T-cell (primary cell): Measurements from ENCODE around the gene CYB5R2. TPM values are rescaled to one million over a fixed set of nuclear protein-coding genes. Genes with fewer than 3 reads are reported as not detected.

Experiments
- ATAC-seq, 4 experiments: fragments of 200-7000 bp in 3 of 4; fragments of 150-1000 bp in 1 of 4; cut with Tn5 transposase; replicated peaks in 1 of 4; 1 replicate in 3 of 4; 2 replicates in 1 of 4; pipeline ENCODE4 v1.10.0; 2021; ENCODE audit warnings: moderate library complexity in 3 of 4, mild to moderate bottlenecking in 2 of 4, moderate number of reproducible peaks in 1 of 4
- CTCF ChIA-PET, 2 donors: fragments of 300-600 bp; sonication (Branson Sonifier 250); formaldehyde crosslinking; loops; one replicate each; lab custom pipeline; 2022; ENCODE audit warnings: antibody characterized with exemption in 2 of 2; lab: Charles Lee
- POLR2A ChIA-PET, 2 donors: fragments of 300-600 bp; sonication (Branson Sonifier 250); formaldehyde crosslinking; loops; one replicate each; lab custom pipeline; 2022; ENCODE audit warnings: antibody characterized with exemption in 2 of 2; lab: Charles Lee
- DNase-seq, 35 experiments: peaks; one replicate each; pipeline versions ENCODE4 v3.0.0 to v3.0.0-alpha.2; 2013 to 2023
- H3K27ac ChIP-seq: one replicate; pipeline ENCODE4 v1.5.1; 2013; ENCODE audit warnings: low read length
- H3K27me3 ChIP-seq, 2 experiments: replicated peaks in 1 of 2; 1 replicate in 1 of 2; 2 replicates in 1 of 2; pipeline versions ENCODE4 v1.6.1 to v1.7.0; 2013; ENCODE audit warnings: low read length in 1 of 2, mixed read lengths in 1 of 2; ENCODE audit not compliant: control insufficient read depth in 2 of 2, insufficient read depth in 2 of 2; ENCODE audit errors: extremely low read depth in 1 of 2
- H3K36me3 ChIP-seq, 2 donors: 1 replicate in 1 of 2; 2 replicates in 1 of 2; pipeline versions ENCODE4 v1.6.1 to v1.7.0; 2013; ENCODE audit warnings: low read length in 1 of 2; ENCODE audit not compliant: control insufficient read depth in 2 of 2, insufficient read depth in 1 of 2; ENCODE audit errors: extremely low read depth in 1 of 2
- H3K4me1 ChIP-seq, 2 experiments: 1 replicate in 1 of 2; 2 replicates in 1 of 2; pipeline versions ENCODE4 v1.6.1 to v1.7.0; 2013; ENCODE audit warnings: low read length in 2 of 2, mixed read lengths in 1 of 2; ENCODE audit not compliant: insufficient read depth in 2 of 2, control insufficient read depth in 1 of 2; ENCODE audit errors: extremely low read depth in 1 of 2
- H3K4me3 ChIP-seq, 2 donors: 1 replicate in 1 of 2; 2 replicates in 1 of 2; pipeline versions ENCODE4 v1.5.1 to v1.7.0; 2013; ENCODE audit warnings: mild to moderate bottlenecking in 2 of 2, low read length in 1 of 2, moderate library complexity in 1 of 2; ENCODE audit not compliant: control insufficient read depth in 1 of 2; ENCODE audit errors: extremely low read depth in 1 of 2
- H3K9me3 ChIP-seq: 2 replicates; pipeline ENCODE4 v1.7.0; 2013
- H3K27ac Mint-ChIP-seq, 2 donors: one replicate each; pipeline ENCODE4 v1.8.0; 2020 to 2021; ENCODE audit warnings: mild to moderate bottlenecking in 2 of 2, mixed read lengths in 2 of 2
- H3K27me3 Mint-ChIP-seq, 2 donors: one replicate each; pipeline ENCODE4 v1.8.0; 2021 to 2022; ENCODE audit warnings: mixed read lengths in 2 of 2
- H3K36me3 Mint-ChIP-seq: one replicate; pipeline ENCODE4 v1.8.0; 2021; ENCODE audit warnings: mixed read lengths
- H3K4me1 Mint-ChIP-seq, 3 donors: one replicate each; pipeline ENCODE4 v1.8.0; 2020 to 2022; ENCODE audit warnings: mixed read lengths in 3 of 3, mild to moderate bottlenecking in 1 of 3
- H3K4me3 Mint-ChIP-seq, 3 donors: one replicate each; pipeline ENCODE4 v1.8.0; 2020 to 2022; ENCODE audit warnings: mild to moderate bottlenecking in 3 of 3, mixed read lengths in 3 of 3, moderate library complexity in 3 of 3
- H3K9me3 Mint-ChIP-seq, 3 donors: one replicate each; pipeline ENCODE4 v1.8.0; 2020 to 2022; ENCODE audit warnings: mixed read lengths in 3 of 3
- WGBS: methylation state at CpG from one replicate; pipeline ENCODE4 v1.1.5; 2013; ENCODE audit warnings: missing lambda C conversion rate; ENCODE audit not compliant: insufficient coverage; 5-methylcytosine and 5-hydroxymethylcytosine counted together
- total RNA-seq, 35 experiments: library from RNA in 6 of 35; stranded (reverse) in 6 of 35; fragments of 120-200 nt in 1 of 35; gene quantifications; one replicate each; pipeline versions ENCODE4 v1.2.1 to v1.2.4 and lab custom pipeline; 2013 to 2026

CYB5R2 gene
- total RNA-seq, 5 donors from 2014 or later (not counting 1 experiment from before 2014, with no cell fraction given): 0.57 to 0.61 (median 0.59) TPM; not detected in 2

- H3K4me1 ChIP-seq: peaks cover 0 to 19% of the 10 kb centered on the region in 2 experiments
- no peaks in the 10 kb centered on the region for H3K36me3 Mint-ChIP-seq
- no peaks in the 10 kb centered on the region for H3K9me3 ChIP-seq
- peaks cover 9 to 15% (median 11%) of the 10 kb centered on the region in 3 donors for H3K4me1 Mint-ChIP-seq
- ATAC-seq: no peak
- peaks cover 11 to 32% of the 10 kb centered on the region in 2 experiments for H3K27me3 ChIP-seq
- no peak overlapping the region for H3K27ac ChIP-seq
- ChIA-PET CTCF (interaction anchor here in 1 of 2 donors (0.6 to 1.6 kb wide), 2 partner anchors 10 to 1622 kb away, joined by 3 read pairs; no protein-coding TSS in a partner anchor), POLR2A (no interaction called here)
- no peaks in the 10 kb centered on the region for H3K36me3 ChIP-seq
- H3K27me3 Mint-ChIP-seq: peaks cover 43 to 54% of the 10 kb centered on the region in 2 donors
- H3K4me3 Mint-ChIP-seq: peak overlapping the region; percentile 34 to 79 (median 51)
- 89% methylated on average over 4 of the region's 16 CpGs for WGBS
- H3K9me3 Mint-ChIP-seq: no peaks in the 10 kb centered on the region
- no peak overlapping the region for H3K27ac Mint-ChIP-seq
- DNase-seq: no peak
- H3K4me3 ChIP-seq: no peak overlapping the region
Observed at GRCh38 chr11:7672276-7672959, 882 bp downstream of the CYB5R2 start.

- Mint-ChIP-seq H3K27me3 (peaks cover 39 to 49% of the 10 kb centered on the region in 2 donors), H3K4me1 (peaks cover 9 to 15% (median 11%) of the 10 kb centered on the region in 3 donors), H3K27ac (no peak overlapping the region), H3K4me3 (no peak overlapping the region), H3K9me3 (no peaks in the 10 kb centered on the region), H3K36me3 (no peaks in the 10 kb centered on the region)
- WGBS: 78% methylated on average over 9 of the region's 10 CpGs
- ChIA-PET CTCF (interaction anchor here in 1 of 2 donors (1.6 kb wide), 1 partner anchor 11 kb away, joined by 3 read pairs; no protein-coding TSS in a partner anchor), POLR2A (no interaction called here)
- DNase-seq (no peak), ATAC-seq (no peak)
- Histone ChIP-seq H3K9me3 (no peaks in the 10 kb centered on the region), H3K27me3 (peaks cover 11 to 33% of the 10 kb centered on the region in 2 experiments), H3K4me1 (peaks cover 0 to 19% of the 10 kb centered on the region in 2 experiments), H3K36me3 (no peaks in the 10 kb centered on the region), H3K27ac (no peak overlapping the region), H3K4me3 (no peak overlapping the region)
Observed at GRCh38 chr11:7671347-7672215, 1.7 kb downstream of the CYB5R2 start.

GRCh38 chr11:7670641-7671040 lies 2.7 kb downstream of the CYB5R2 start:
- DNase-seq (no peak), ATAC-seq (no peak)
- Mint-ChIP-seq H3K9me3 (no peaks in the 10 kb centered on the region), H3K27me3 (peaks cover 31 to 43% of the 10 kb centered on the region in 2 donors), H3K36me3 (no peaks in the 10 kb centered on the region), H3K27ac (no peak overlapping the region), H3K4me1 (peaks cover 9 to 15% (median 13%) of the 10 kb centered on the region in 3 donors), H3K4me3 (no peak overlapping the region)
- H3K4me3 ChIP-seq: no peak overlapping the region
- H3K4me1 ChIP-seq: peaks cover 0 to 22% of the 10 kb centered on the region in 2 experiments
- peaks cover 0 to 2% of the 10 kb centered on the region in 2 donors for H3K36me3 ChIP-seq
- peaks cover 9 to 42% of the 10 kb centered on the region in 2 experiments for H3K27me3 ChIP-seq
- H3K27ac ChIP-seq: no peak overlapping the region
- H3K9me3 ChIP-seq: no peaks in the 10 kb centered on the region
- ChIA-PET CTCF (interaction anchor here in 1 of 2 donors (1.6 kb wide), 1 partner anchor 12 kb away, joined by 3 read pairs; no protein-coding TSS in a partner anchor), POLR2A (no interaction called here)
- WGBS: 72% methylated on average over 3 of the region's 4 CpGs

GRCh38 chr11:7668911-7669310 lies 4.4 kb downstream of the CYB5R2 start:
- H3K4me3 ChIP-seq: no peak overlapping the region
- no peaks in the 10 kb centered on the region for H3K9me3 ChIP-seq
- DNase-seq: no peak
- ChIA-PET POLR2A (no interaction called here), CTCF (no interaction called here)
- peaks cover 0 to 2% of the 10 kb centered on the region in 2 donors for H3K36me3 ChIP-seq
- H3K27ac ChIP-seq: no peak overlapping the region
- no peak for ATAC-seq
- Mint-ChIP-seq H3K36me3 (peaks cover 3% of the 10 kb centered on the region), H3K9me3 (no peaks in the 10 kb centered on the region), H3K27ac (no peak overlapping the region), H3K4me1 (peaks cover 3 to 7% (median 5%) of the 10 kb centered on the region in 3 donors), H3K4me3 (no peak overlapping the region), H3K27me3 (peaks cover 15 to 26% of the 10 kb centered on the region in 2 donors)
- peaks cover 0 to 18% of the 10 kb centered on the region in 2 experiments for H3K4me1 ChIP-seq
- no CpG with 5 or more reads among the region's 5 CpGs for WGBS
- peaks cover 7 to 38% of the 10 kb centered on the region in 2 experiments for H3K27me3 ChIP-seq

GRCh38 chr11:7668464-7668863 lies 4.8 kb downstream of the CYB5R2 start:
- peaks cover 4% of the 10 kb centered on the region for H3K36me3 Mint-ChIP-seq
- peaks cover 14 to 26% of the 10 kb centered on the region in 2 donors for H3K27me3 Mint-ChIP-seq
- no peak for DNase-seq
- Histone ChIP-seq H3K27me3 (peaks cover 7 to 34% of the 10 kb centered on the region in 2 experiments), H3K9me3 (no peaks in the 10 kb centered on the region), H3K4me3 (no peak overlapping the region), H3K36me3 (peaks cover 0 to 2% of the 10 kb centered on the region in 2 donors), H3K4me1 (peaks cover 0 to 15% of the 10 kb centered on the region in 2 experiments), H3K27ac (no peak overlapping the region)
- POLR2A ChIA-PET: no interaction called here
- no peak for ATAC-seq
- H3K4me1 Mint-ChIP-seq: peaks cover 2 to 5% (median 4%) of the 10 kb centered on the region in 3 donors
- no peak overlapping the region for H3K27ac Mint-ChIP-seq
- no peaks in the 10 kb centered on the region for H3K9me3 Mint-ChIP-seq
- 67% methylated on average over 3 of the region's 7 CpGs for WGBS
- CTCF ChIA-PET: no interaction called here
- no peak overlapping the region for H3K4me3 Mint-ChIP-seq

GRCh38 chr11:7667460-7667859 lies 5.8 kb downstream of the CYB5R2 start:
- H3K27ac Mint-ChIP-seq: no peak overlapping the region
- no peak overlapping the region for H3K27ac ChIP-seq
- ChIA-PET CTCF (no interaction called here), POLR2A (no interaction called here)
- peaks cover 7 to 24% of the 10 kb centered on the region in 2 experiments for H3K27me3 ChIP-seq
- WGBS: 100% methylated on average over 1 of the region's 2 CpGs
- no peaks in the 10 kb centered on the region for H3K9me3 ChIP-seq
- DNase-seq (no peak), ATAC-seq (no peak)
- no peak overlapping the region for H3K4me3 ChIP-seq
- no peak overlapping the region for H3K4me3 Mint-ChIP-seq
- H3K9me3 Mint-ChIP-seq: no peaks in the 10 kb centered on the region
- H3K36me3 ChIP-seq: peaks cover 0 to 2% of the 10 kb centered on the region in 2 donors
- H3K4me1 Mint-ChIP-seq: peaks cover 0 to 2% (median 0%) of the 10 kb centered on the region in 3 donors
- peaks cover 0 to 6% of the 10 kb centered on the region in 2 experiments for H3K4me1 ChIP-seq
- peaks cover 4% of the 10 kb centered on the region for H3K36me3 Mint-ChIP-seq
- H3K27me3 Mint-ChIP-seq: peaks cover 10 to 20% of the 10 kb centered on the region in 2 donors
